GM19043 (cell line): ENCODE measurements around the gene CACNA1B.

Source experiments
- ATAC-seq: cut with Tn5 transposase; IDR thresholded peaks from one replicate; pipeline ENCODE4 v1.9.1; 2021; ENCODE audit warnings: low read depth; ENCODE audit not compliant: unreplicated experiment

Gene CACNA1B

GRCh38 chr9:137959641-137960411, 82.2 kb downstream of the CACNA1B start:
- no peak for ATAC-seq

GRCh38 chr9:137960496-137960895, 82.9 kb downstream of the CACNA1B start:
- no peak for ATAC-seq

DNA sequence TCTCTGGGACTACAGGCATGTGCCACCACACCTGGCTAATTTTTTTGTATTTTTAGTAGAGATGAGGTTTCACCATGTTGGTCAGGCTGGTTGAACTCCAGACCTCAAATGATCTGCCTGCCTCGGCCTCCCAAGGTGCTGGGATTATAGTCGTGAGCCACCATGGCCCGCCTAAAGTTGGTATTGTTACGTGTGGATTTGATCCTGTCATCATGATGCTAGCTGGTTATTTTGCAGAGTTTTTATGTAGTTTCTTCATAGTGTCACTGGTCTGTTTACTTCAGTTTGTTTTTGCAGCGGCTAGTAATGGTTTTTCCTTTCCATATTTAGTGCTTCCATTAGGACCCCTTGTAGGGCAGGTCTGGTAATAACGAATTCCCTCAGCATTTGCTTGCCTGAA, 85.9 kb downstream of the CACNA1B start:
- ATAC-seq = no peak

DNA sequence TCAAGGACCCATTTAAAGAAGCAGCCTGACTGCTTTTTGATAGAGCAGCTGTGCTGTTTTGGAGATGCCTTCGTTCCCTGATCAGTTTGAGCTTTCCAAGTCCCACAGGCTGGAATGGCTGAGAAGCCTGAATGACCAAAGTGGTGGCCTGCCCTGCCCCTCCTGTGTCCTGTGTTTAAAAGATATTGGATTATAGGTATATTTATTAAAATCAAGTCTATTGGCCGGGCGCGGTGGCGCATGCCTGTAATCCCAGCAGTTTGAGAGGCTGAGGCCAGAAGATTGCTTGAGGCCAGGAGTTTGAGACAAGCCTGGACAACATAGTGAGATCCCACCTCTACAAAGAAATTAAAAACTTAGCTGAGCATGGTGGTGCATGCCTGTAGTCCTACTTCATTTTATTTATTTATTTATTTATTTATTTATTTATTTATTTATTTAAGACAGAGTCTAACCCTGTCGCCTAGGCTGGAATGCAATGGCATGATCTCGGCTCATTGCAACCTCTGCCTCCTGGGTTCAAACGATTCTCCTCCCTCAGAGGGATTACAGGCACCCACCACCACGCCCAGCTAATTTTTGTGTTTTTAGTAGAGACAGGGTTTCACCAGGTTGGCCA, 87.7 kb downstream of the CACNA1B start:
- ATAC-seq = no peak

DNA sequence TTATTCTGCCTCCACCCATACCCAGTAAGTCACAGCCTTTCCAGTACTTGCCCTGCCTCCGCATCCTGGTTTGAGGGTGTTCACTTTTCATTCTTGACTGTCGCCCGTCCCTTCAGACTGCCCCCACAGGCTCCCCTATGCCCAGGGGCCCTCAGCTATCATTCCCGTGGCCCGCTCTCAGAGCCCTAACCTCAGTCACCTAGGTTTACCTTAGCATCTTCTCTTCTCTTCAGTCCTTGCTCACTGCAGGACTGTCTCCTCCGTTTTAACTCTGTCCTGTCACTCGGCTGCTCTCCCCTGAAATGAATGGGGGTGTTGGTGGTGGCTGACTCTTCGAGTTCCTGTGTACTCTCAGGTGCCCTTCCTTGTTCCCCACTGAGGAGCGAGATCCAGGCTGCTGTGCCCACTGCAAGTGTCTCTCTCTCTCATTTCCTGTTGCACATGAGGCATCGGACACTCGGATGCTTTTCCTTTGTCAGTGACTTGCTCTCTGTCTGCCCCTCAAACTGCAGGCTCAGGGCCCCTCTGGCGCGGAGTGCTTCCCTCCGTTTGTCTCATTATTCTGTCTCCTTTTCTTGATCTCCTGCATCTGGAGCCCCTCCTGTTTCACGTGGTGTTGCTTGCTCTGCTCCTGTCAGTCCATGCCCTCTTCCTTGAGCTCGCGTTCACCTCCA, 89.8 kb downstream of the CACNA1B start:
- no peak for ATAC-seq

GRCh38 chr9:137968235-137968634, 90.7 kb downstream of the CACNA1B start:
- ATAC-seq = no peak

- no peak for ATAC-seq
These were observed 91.4 kb downstream of the CACNA1B start for GRCh38 chr9:137969008-137969407.

GRCh38 chr9:137969685-137970084, 92.1 kb downstream of the CACNA1B start:
- no peak for ATAC-seq

DNA sequence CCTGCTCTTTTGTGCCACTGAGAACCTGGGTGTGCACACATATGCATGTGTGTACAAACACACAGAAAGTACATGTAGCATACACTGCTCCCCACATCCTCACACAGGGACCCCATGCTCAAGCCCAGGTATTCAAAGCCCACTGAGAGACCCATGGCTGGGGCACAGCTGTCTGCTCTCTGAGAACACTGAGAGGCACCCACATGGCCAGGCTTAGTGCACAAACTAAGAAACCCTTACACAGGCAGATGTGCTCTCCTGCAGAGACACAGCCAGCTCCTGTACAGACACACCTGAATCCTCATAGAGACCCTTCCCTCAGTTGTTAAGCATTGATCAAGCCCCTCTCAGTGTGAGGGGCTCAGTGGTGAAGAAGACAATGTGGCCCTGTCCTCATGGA, 92.5 kb downstream of the CACNA1B start:
- ATAC-seq = no peak

- ATAC-seq = no peak
These were observed 93.3 kb downstream of the CACNA1B start for GRCh38 chr9:137970686-137971476.

GRCh38 chr9:137971477-137972138, 94.0 kb downstream of the CACNA1B start:
- ATAC-seq = no peak

DNA sequence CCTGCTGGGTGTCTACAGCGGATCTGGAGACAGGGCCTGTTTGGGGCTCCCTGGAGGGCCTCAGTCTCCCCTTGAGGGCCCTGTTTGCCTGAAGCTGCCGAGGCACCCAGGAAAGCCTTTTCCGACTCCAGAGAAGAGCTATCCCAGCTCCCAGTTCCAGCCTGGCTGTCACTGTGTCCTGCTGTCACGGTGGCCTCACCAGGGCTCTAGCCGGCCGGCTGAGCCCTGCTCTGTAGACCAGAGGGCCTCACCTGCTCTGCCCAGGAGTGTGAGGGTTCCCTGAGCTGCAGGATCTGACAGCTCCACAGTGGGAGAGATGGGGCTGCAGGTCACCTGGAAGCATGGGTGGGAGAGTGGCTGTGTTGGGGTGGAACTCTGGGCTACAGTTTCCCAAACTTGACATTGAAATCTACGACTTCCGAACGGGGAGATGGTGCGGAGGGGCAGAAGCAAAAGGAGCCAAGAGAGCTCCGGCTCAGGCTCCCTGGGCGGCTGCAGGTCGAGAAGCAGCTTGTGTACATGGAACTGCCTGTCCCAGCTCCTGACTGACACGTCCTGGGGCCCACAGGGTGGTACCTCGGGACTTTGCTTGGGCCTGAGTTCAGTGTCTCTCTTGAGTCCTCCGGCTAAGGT, 94.9 kb downstream of the CACNA1B start:
- no peak for ATAC-seq

GRCh38 chr9:137972988-137973470, 95.4 kb downstream of the CACNA1B start:
- ATAC-seq = no peak

GRCh38 chr9:137973829-137974416, 96.3 kb downstream of the CACNA1B start:
- no peak for ATAC-seq

DNA sequence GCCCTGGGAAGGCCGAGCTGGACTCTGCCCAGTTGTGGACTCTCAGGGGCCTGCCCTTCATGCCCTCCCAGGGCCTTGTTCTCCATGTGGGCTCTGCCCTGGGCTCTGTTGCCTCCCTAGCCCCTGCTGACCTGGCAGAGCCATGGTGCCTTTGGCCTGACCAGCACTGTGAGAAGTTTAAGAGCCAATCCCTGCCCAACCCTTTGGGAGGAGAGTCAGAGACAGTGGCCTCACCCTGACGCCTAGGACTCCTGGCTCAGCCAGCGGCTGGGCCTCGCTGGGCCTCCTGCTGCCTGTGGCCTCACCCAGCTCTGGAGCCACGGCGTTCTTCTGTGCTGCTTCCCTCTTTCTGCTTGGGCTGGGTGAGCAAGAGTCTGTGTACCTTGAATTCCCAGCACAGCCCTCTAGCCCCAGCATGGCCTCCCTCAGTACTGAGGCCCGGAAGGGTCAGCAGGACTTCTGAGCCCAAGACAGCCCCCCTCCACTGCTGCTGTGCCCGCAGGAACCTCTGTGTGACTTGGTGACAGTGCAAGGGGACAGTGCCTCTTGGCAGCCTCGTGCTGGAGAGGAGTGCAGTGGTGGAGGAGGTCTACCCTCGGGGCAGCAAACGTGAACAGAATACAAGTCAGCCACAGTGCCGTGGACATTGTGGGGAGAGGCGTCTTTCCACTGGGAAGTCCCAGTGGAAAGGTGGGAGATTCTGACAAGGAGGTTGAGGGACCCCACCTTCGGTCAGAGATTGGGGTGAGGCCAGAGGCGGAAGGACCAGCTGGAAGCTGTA, 97.4 kb downstream of the CACNA1B start:
- ATAC-seq = no peak

- ATAC-seq = no peak
These were observed 97.9 kb downstream of the CACNA1B start for GRCh38 chr9:137975527-137975913.

GRCh38 chr9:137975936-137976565, 98.5 kb downstream of the CACNA1B start:
- ATAC-seq = no peak

- ATAC-seq = no peak
These were observed 100.1 kb downstream of the CACNA1B start for GRCh38 chr9:137977571-137978261.
